HepG2 (cell line): Measurements from ENCODE around the gene PHAX. TPM values are rescaled to one million over a fixed set of nuclear protein-coding genes. Genes with fewer than 3 reads are reported as not detected.
"Not testable (repeated sequence)": the region's sequence is repeated elsewhere in the genome, so short reads cannot be mapped to it uniquely, and the experiment has no call there.

Experiments
- CREM ChIP-seq, 2 experiments: sonication (generic) in 1 of 2; formaldehyde crosslinking in 1 of 2; IDR thresholded peaks; 2 replicates each; pipeline versions ENCODE4 v1.4.0 to v1.6.1; 2016 to 2020; ENCODE audit warnings: antibody characterized with exemption in 1 of 2, mild to moderate bottlenecking in 1 of 2, missing genetic modification reagents in 1 of 2
- JUN ChIP-seq: sonication (generic); formaldehyde crosslinking; IDR thresholded peaks from 2 replicates; pipeline ENCODE4 v1.4.0; 2020; ENCODE audit warnings: mild to moderate bottlenecking, missing genetic modification reagents
- KAT8 ChIP-seq: IDR thresholded peaks from 2 replicates; pipeline ENCODE4 v1.6.1; 2016; ENCODE audit warnings: missing genetic modification reagents, missing compliant biosample characterization
- NR2C2 ChIP-seq: sonication (generic); formaldehyde crosslinking; IDR thresholded peaks from 2 replicates; pipeline ENCODE4 v1.4.0; 2020; ENCODE audit warnings: missing genetic modification reagents, mild to moderate bottlenecking, moderate library complexity, borderline replicate concordance
- ZNF12 ChIP-seq: sonication (generic); formaldehyde crosslinking; IDR thresholded peaks from 2 replicates; pipeline ENCODE4 v1.5.0; 2020; ENCODE audit warnings: missing genetic modification reagents
- ZNF430 ChIP-seq: sonication (generic); formaldehyde crosslinking; IDR thresholded peaks from 2 replicates; pipeline ENCODE4 v1.9.0; 2021; ENCODE audit warnings: mild to moderate bottlenecking, missing genetic modification reagents
- polyA plus RNA-seq, 8 experiments: library from polyadenylated mRNA; depleted of rRNA in 3 of 8; stranded (reverse) in 7 of 8; unstranded in 1 of 8; fragments of >200 nt; fragmentation: Illumina TruSeq in 4 of 8; extraction: Trizol in 4 of 8; gene quantifications; 2 replicates each; pipeline versions ENCODE4 v1.2.1 to v1.2.3, GENCODE V29; 2011 to 2016; ENCODE audit warnings: low read depth in 4 of 8, missing spikeins in 1 of 8, mixed read lengths in 1 of 8; ENCODE audit not compliant: insufficient read depth in 1 of 8
- total RNA-seq, 5 experiments: library from RNA; depleted of rRNA; stranded (reverse); fragments of >200 nt; fragmentation: Illumina TruSeq; extraction: Trizol; gene quantifications; 2 replicates each; pipeline ENCODE4 v1.2.3, GENCODE V29; 2016; ENCODE audit warnings: low read depth in 1 of 5
- TF ChIP-seq, protein P1 (sequence below): sonication (generic); formaldehyde crosslinking; IDR thresholded peaks from 2 replicates; pipeline ENCODE4 v1.4.0; 2020; ENCODE audit warnings: mild to moderate bottlenecking, missing genetic modification reagents
- TF ChIP-seq, protein P2 (sequence below): sonication (generic); formaldehyde crosslinking; IDR thresholded peaks from 2 replicates; pipeline ENCODE4 v1.8.0; 2022; ENCODE audit warnings: mild to moderate bottlenecking, missing genetic modification reagents; ENCODE audit not compliant: insufficient replicate concordance
- TF ChIP-seq, protein P3 (sequence below): sonication (generic); formaldehyde crosslinking; IDR thresholded peaks from 2 replicates; pipeline ENCODE4 v1.4.0; 2020; ENCODE audit warnings: missing genetic modification reagents

PHAX gene
- total and polyA plus RNA-seq, 2 of the 13 experiments (the other 11 are each of a cell fraction or from before 2014, with no cell fraction given): 20.0 to 59.7 TPM

DNA sequence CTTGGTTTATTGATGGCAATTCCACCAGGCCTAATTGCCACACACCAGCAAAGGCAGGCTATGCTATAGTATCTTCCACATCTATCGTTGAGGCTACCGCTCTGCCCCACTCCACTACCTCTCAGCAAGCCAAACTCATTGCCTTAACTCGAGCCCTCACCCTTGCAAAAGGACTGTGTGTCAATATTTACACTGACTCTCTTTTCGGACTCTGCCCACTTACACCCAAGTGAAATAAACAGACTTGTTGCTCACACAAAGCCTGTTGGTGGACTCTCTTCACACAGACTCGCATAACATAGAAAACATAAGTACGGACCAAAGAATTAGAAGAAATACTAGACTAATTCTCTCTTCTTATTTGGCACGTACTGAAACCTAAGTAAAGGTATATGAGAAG is 48.3 kb downstream of the PHAX start (continued):
- TF ChIP-seq ZNF430 (CRISPR knock-in tag): peak; percentile 49; the same call in 1 of the 2 replicates
- TF ChIP-seq CREM (IDR thresholded peaks at IDR 0.05): peak; percentile 72
- TF ChIP-seq CREM (CRISPR knock-in tag; IDR thresholded peaks at IDR 0.05): not testable (repeated sequence)
- TF ChIP-seq NR2C2 (CRISPR knock-in tag): peak; percentile 47; the same call in 1 of the 2 replicates
- TF ChIP-seq JUN (CRISPR knock-in tag): peak; percentile 64; the same call in 1 of the 2 replicates
- TF ChIP-seq, protein P1, sequence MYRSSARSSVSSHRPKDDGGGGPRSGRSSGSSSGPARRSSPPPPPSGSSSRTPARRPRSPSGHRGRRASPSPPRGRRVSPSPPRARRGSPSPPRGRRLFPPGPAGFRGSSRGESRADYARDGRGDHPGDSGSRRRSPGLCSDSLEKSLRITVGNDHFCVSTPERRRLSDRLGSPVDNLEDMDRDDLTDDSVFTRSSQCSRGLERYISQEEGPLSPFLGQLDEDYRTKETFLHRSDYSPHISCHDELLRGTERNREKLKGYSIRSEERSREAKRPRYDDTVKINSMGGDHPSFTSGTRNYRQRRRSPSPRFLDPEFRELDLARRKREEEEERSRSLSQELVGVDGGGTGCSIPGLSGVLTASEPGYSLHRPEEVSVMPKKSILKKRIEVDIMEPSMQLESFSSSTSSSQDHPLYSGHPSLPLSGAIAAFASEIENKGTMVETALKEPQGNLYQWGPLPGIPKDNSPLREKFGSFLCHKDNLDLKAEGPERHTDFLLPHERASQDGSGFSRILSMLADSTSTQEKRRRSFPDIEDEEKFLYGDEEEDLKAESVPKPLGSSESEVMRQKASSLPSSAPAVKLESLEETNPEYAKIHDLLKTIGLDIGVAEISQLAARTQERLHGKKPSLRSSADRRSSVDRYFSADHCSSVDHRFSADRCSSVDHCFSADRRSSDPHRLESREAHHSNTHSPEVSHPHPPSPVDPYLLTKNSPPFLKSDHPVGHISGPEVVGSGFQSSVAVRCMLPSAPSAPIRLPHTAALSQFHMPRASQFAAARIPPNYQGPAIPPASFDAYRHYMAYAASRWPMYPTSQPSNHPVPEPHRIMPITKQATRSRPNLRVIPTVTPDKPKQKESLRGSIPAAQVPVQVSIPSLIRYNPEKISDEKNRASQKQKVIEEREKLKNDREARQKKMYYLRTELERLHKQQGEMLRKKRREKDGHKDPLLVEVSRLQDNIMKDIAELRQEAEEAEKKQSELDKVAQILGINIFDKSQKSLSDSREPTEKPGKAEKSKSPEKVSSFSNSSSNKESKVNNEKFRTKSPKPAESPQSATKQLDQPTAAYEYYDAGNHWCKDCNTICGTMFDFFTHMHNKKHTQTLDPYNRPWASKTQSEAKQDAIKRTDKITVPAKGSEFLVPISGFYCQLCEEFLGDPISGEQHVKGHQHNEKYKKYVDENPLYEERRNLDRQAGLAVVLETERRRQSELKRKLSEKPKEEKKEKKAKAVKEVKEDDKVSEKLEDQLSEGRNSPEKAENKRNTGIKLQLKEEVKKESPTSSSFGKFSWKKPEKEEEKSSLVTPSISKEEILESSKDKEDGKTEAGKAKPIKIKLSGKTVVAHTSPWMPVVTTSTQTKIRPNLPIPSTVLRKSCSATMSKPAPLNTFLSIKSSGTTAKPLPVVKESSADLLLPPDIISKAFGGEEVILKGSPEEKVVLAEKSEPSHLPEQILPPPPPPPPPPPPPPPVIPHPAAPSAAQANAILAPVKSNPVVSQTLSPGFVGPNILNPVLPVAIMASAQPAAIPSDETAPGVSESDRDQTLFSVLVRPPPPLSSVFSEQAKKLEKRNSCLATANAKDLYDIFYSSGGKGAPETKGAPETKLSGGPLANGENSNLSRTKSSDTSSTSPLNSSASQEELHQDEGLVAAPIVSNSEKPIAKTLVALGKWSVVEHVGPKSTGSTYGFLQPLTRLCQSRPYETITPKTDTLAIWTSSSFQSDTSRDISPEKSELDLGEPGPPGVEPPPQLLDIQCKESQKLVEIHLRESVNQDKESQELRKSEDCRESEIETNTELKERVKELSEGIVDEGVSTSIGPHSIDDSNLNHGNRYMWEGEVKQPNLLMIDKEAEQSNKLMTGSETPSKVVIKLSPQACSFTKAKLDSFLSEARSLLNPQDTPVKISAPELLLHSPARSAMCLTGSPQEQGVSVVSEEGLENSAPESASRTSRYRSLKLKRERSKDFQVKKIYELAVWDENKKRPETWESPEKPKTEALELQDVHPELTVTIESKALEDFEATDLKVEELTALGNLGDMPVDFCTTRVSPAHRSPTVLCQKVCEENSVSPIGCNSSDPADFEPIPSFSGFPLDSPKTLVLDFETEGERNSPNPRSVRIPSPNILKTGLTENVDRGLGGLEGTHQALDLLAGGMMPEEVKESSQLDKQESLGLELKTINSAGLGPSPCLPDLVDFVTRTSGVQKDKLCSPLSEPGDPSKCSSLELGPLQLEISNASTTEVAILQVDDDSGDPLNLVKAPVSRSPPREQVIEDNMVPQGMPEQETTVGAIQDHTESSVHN (CRISPR knock-in tag): 0 out of 2 replicates have a peak, but pooled peaks have one; percentile 34
- TF ChIP-seq, protein P2, sequence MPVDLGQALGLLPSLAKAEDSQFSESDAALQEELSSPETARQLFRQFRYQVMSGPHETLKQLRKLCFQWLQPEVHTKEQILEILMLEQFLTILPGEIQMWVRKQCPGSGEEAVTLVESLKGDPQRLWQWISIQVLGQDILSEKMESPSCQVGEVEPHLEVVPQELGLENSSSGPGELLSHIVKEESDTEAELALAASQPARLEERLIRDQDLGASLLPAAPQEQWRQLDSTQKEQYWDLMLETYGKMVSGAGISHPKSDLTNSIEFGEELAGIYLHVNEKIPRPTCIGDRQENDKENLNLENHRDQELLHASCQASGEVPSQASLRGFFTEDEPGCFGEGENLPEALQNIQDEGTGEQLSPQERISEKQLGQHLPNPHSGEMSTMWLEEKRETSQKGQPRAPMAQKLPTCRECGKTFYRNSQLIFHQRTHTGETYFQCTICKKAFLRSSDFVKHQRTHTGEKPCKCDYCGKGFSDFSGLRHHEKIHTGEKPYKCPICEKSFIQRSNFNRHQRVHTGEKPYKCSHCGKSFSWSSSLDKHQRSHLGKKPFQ (CRISPR knock-in tag): peak; percentile 93
- TF ChIP-seq ZNF12: peak; percentile 64; the same call in 1 of the 2 replicates
- TF ChIP-seq, protein P3, sequence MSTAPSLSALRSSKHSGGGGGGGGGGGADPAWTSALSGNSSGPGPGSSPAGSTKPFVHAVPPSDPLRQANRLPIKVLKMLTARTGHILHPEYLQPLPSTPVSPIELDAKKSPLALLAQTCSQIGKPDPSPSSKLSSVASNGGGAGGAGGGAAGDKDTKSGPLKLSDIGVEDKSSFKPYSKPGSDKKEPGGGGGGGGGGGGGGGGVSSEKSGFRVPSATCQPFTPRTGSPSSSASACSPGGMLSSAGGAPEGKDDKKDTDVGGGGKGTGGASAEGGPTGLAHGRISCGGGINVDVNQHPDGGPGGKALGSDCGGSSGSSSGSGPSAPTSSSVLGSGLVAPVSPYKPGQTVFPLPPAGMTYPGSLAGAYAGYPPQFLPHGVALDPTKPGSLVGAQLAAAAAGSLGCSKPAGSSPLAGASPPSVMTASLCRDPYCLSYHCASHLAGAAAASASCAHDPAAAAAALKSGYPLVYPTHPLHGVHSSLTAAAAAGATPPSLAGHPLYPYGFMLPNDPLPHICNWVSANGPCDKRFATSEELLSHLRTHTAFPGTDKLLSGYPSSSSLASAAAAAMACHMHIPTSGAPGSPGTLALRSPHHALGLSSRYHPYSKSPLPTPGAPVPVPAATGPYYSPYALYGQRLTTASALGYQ: peak; percentile 80
- peak; percentile 80 for TF ChIP-seq KAT8 (CRISPR knock-in tag)
